Mesenchymal stem cell (in vitro differentiated cells and primary cell): ENCODE measurements around the gene RNASE13.

Source experiments
- DNase-seq: peaks from one replicate; pipeline ENCODE4 v3.0.0-alpha.2; 2013
- H2AFZ ChIP-seq: one replicate; pipeline ENCODE4 v1.6.1; 2013; ENCODE audit warnings: low read depth, mild to moderate bottlenecking, control low read depth, inconsistent platforms, low read length, moderate library complexity
- H2AK5ac ChIP-seq: 2 replicates; pipeline ENCODE4 v1.6.1; 2013; ENCODE audit warnings: low read length, moderate library complexity, mild to moderate bottlenecking, inconsistent platforms; ENCODE audit not compliant: severe bottlenecking
- H2BK120ac ChIP-seq: one replicate; pipeline ENCODE4 v1.6.1; 2013; ENCODE audit warnings: low read depth, mild to moderate bottlenecking, inconsistent platforms, low read length, moderate library complexity
- H2BK12ac ChIP-seq, 2 experiments: one replicate each; pipeline ENCODE4 v1.6.1; 2013; ENCODE audit warnings: inconsistent platforms in 2 of 2, low read length in 2 of 2, mild to moderate bottlenecking in 2 of 2, moderate library complexity in 2 of 2, control low read depth in 1 of 2
- H2BK15ac ChIP-seq: one replicate; pipeline ENCODE4 v1.6.1; 2013; ENCODE audit warnings: mild to moderate bottlenecking, low read depth, inconsistent platforms; ENCODE audit not compliant: poor library complexity, severe bottlenecking
- H2BK5ac ChIP-seq: 2 replicates; pipeline ENCODE4 v1.6.1; 2013; ENCODE audit warnings: low read depth, mild to moderate bottlenecking, low read length, control low read depth, inconsistent platforms; ENCODE audit not compliant: poor library complexity, severe bottlenecking
- H3K14ac ChIP-seq, 2 experiments: one replicate each; pipeline ENCODE4 v1.6.1; 2013; ENCODE audit warnings: inconsistent platforms in 2 of 2, low read length in 2 of 2, control low read depth in 1 of 2, mild to moderate bottlenecking in 1 of 2, moderate library complexity in 1 of 2
- H3K18ac ChIP-seq, 2 experiments: one replicate each; pipeline ENCODE4 v1.6.1; 2013; ENCODE audit warnings: inconsistent platforms in 2 of 2, low read length in 2 of 2, control low read depth in 1 of 2, low read depth in 1 of 2, mild to moderate bottlenecking in 1 of 2
- H3K23ac ChIP-seq, 2 experiments: one replicate each; pipeline ENCODE4 v1.6.1; 2013; ENCODE audit warnings: inconsistent platforms in 2 of 2, low read length in 2 of 2, mild to moderate bottlenecking in 2 of 2, moderate library complexity in 2 of 2, control low read depth in 1 of 2
- H3K27ac ChIP-seq: 2 replicates; pipeline ENCODE4 v1.5.1; 2013; ENCODE audit warnings: mild to moderate bottlenecking, moderate library complexity, low read length, control low read depth, inconsistent platforms; ENCODE audit not compliant: poor library complexity, severe bottlenecking
- H3K27me3 ChIP-seq, 2 experiments: 2 replicates each; pipeline versions ENCODE4 v1.6.1 to v1.7.0; 2013; ENCODE audit warnings: low read length in 2 of 2, mild to moderate bottlenecking in 2 of 2, moderate library complexity in 2 of 2, control low read depth in 1 of 2, inconsistent platforms in 1 of 2; ENCODE audit not compliant: control insufficient read depth in 1 of 2, insufficient read depth in 1 of 2
- H3K36me3 ChIP-seq, 2 experiments: 2 replicates each; pipeline versions ENCODE4 v1.6.1 to v1.7.0; 2013; ENCODE audit warnings: low read length in 2 of 2, control low read depth in 1 of 2, inconsistent platforms in 1 of 2, low read depth in 1 of 2, mild to moderate bottlenecking in 1 of 2; ENCODE audit not compliant: insufficient read depth in 2 of 2, control insufficient read depth in 1 of 2
- H3K4ac ChIP-seq, 2 experiments: one replicate each; pipeline ENCODE4 v1.6.1; 2013; ENCODE audit warnings: inconsistent platforms in 2 of 2, low read length in 2 of 2, mild to moderate bottlenecking in 2 of 2, moderate library complexity in 2 of 2, control low read depth in 1 of 2, low read depth in 1 of 2
- H3K4me1 ChIP-seq: 2 replicates; pipeline ENCODE4 v1.6.1; 2013; ENCODE audit warnings: low read depth, low read length, control low read depth; ENCODE audit not compliant: control insufficient read depth, insufficient read depth
- H3K4me2 ChIP-seq: 2 replicates; pipeline ENCODE4 v1.6.1; 2013; ENCODE audit warnings: low read length, mild to moderate bottlenecking, inconsistent platforms; ENCODE audit not compliant: poor library complexity, severe bottlenecking
- H3K4me3 ChIP-seq, 2 experiments: 2 replicates each; pipeline versions ENCODE4 v1.5.1 to v1.7.0; 2013; ENCODE audit warnings: low read length in 2 of 2, mild to moderate bottlenecking in 2 of 2, control low read depth in 1 of 2, low read depth in 1 of 2; ENCODE audit not compliant: insufficient read depth in 1 of 2
- H3K79me1 ChIP-seq: replicated peaks from 2 replicates; pipeline ENCODE4 v1.6.1; 2013; ENCODE audit warnings: mild to moderate bottlenecking, control low read depth, low read length, inconsistent platforms; ENCODE audit not compliant: poor library complexity, severe bottlenecking
- H3K9ac ChIP-seq: 2 replicates; pipeline ENCODE4 v1.7.0; 2013; ENCODE audit warnings: mild to moderate bottlenecking, low read length, moderate library complexity
- H3K9me3 ChIP-seq: 2 replicates; pipeline ENCODE4 v1.7.0; 2013; ENCODE audit warnings: mild to moderate bottlenecking, low read length; ENCODE audit not compliant: control insufficient read depth
- H4K8ac ChIP-seq: one replicate; pipeline ENCODE4 v1.6.1; 2013; ENCODE audit warnings: inconsistent platforms, mild to moderate bottlenecking, low read length, moderate library complexity
- H4K91ac ChIP-seq: one replicate; pipeline ENCODE4 v1.6.1; 2013; ENCODE audit warnings: mild to moderate bottlenecking, low read length, inconsistent platforms
- WGBS: methylation state at CpG from one replicate; pipeline ENCODE4 v1.1.7; 2013; ENCODE audit warnings: mixed read lengths; 5-methylcytosine and 5-hydroxymethylcytosine counted together

Gene RNASE13

DNA sequence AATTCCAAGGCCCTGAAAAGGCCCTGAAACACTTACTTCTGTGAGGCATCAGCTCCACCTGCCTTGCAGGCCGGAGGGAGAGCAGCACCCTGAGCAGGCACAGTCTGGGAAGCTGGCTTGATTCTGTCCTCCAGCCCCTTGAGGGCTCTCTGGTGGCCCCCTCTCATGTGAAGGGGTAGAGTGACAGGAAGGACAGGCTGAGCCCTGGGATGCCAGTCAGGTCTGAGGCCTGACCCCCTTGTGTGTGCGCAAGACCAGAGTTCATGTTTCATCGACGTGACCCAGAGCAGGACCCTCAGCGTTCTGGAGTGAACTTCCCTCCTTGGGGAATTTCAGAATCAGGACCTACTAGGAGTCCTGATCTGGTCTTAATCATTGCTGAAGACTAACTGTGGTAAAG is 24.3 kb upstream of the RNASE13 start:
- no peak overlapping the region for H2BK15ac ChIP-seq
- no peak overlapping the region for H2AK5ac ChIP-seq
- no peak overlapping the region for H2AFZ ChIP-seq
- H3K79me1 ChIP-seq = no peaks in the 10 kb centered on the region
- no peak overlapping the region for H3K27ac ChIP-seq
- no peak overlapping the region for H2BK120ac ChIP-seq
- no peaks in the 10 kb centered on the region for H3K27me3 ChIP-seq
- no peak overlapping the region for H2BK5ac ChIP-seq
- no peaks in the 10 kb centered on the region for H3K9me3 ChIP-seq
- no peak for DNase-seq
- peaks cover 19% of the 10 kb centered on the region for H3K4me1 ChIP-seq
- H3K36me3 ChIP-seq = no peaks in the 10 kb centered on the region
- H3K23ac ChIP-seq = no peak overlapping the region
- H4K91ac ChIP-seq = no peak overlapping the region
- no peak overlapping the region for H4K8ac ChIP-seq
- no peak overlapping the region for H3K14ac ChIP-seq
- 89% methylated on average over 5 of the region's 5 CpGs for WGBS
- H2BK12ac ChIP-seq = no peak overlapping the region
- no peak overlapping the region for H3K18ac ChIP-seq
- no peak overlapping the region for H3K4me2 ChIP-seq
- no peak overlapping the region for H3K4me3 ChIP-seq
- no peak overlapping the region for H3K4ac ChIP-seq
- no peak overlapping the region for H3K9ac ChIP-seq

GRCh38 chr14:21057803-21058675 is 23.4 kb upstream of the RNASE13 start, which contains the start of gene RNASE8:
RNASE8 (plus strand) TSS chr14:21057822; CDS start chr14:21057893, 71 bp downstream.
- Histone ChIP-seq H3K4me1 (peaks cover 19% of the 10 kb centered on the region), H2BK120ac (no peak within 1 kb of the TSS), H2BK12ac (no peak within 1 kb of the TSS), H3K27me3 (no peaks in the 10 kb centered on the region), H4K8ac (no peak within 1 kb of the TSS), H3K18ac (no peak within 1 kb of the TSS), H3K4ac (no peak within 1 kb of the TSS), H3K23ac (no peak within 1 kb of the TSS), H2AFZ (no peak within 1 kb of the TSS), H3K9me3 (no peaks in the 10 kb centered on the region), H3K9ac (no peak within 1 kb of the TSS), H3K27ac (no peak within 1 kb of the TSS), H3K36me3 (no peaks in the 10 kb centered on the region), H4K91ac (no peak within 1 kb of the TSS), H2BK5ac (no peak within 1 kb of the TSS), H3K14ac (no peak within 1 kb of the TSS), H2BK15ac (peak within 1 kb of the TSS; percentile 36), H3K79me1 (no peaks in the 10 kb centered on the region), H2AK5ac (peak within 1 kb of the TSS; percentile 30), H3K4me2 (no peak within 1 kb of the TSS), H3K4me3 (no peak within 1 kb of the TSS)
- WGBS = 84% methylated on average over 8 of the region's 8 CpGs
- DNase-seq = no peak

- Histone ChIP-seq H3K4me1 (peaks cover 15% of the 10 kb centered on the region), H3K18ac (no peak overlapping the region), H2BK15ac (no peak overlapping the region), H3K4ac (no peak overlapping the region), H3K9ac (no peak overlapping the region), H4K91ac (no peak overlapping the region), H3K27ac (no peak overlapping the region), H3K4me2 (no peak overlapping the region), H3K9me3 (no peaks in the 10 kb centered on the region), H2BK5ac (no peak overlapping the region), H3K4me3 (no peak overlapping the region), H2BK12ac (no peak overlapping the region), H2AFZ (no peak overlapping the region), H3K14ac (no peak overlapping the region), H3K79me1 (no peaks in the 10 kb centered on the region), H3K27me3 (no peaks in the 10 kb centered on the region), H4K8ac (no peak overlapping the region), H3K36me3 (no peaks in the 10 kb centered on the region), H2AK5ac (no peak overlapping the region), H3K23ac (no peak overlapping the region), H2BK120ac (no peak overlapping the region)
- DNase-seq = no peak
- 97% methylated on average over 9 of the region's 10 CpGs for WGBS
These were observed 22.0 kb upstream of the RNASE13 start for GRCh38 chr14:21056520-21057163.

- H2BK15ac ChIP-seq = no peak overlapping the region
These were observed 21.0 kb upstream of the RNASE13 start for GRCh38 chr14:21055432-21056117.

More at GRCh38 chr14:21055432-21056117, 21.0 kb upstream of the RNASE13 start:
- H3K9me3 ChIP-seq = no peaks in the 10 kb centered on the region
- H3K18ac ChIP-seq = no peak overlapping the region
- no peak overlapping the region for H2BK12ac ChIP-seq
- H3K4ac ChIP-seq = no peak overlapping the region
- H3K4me2 ChIP-seq = no peak overlapping the region
- no peaks in the 10 kb centered on the region for H3K27me3 ChIP-seq
- H3K9ac ChIP-seq = no peak overlapping the region
- H3K79me1 ChIP-seq = no peaks in the 10 kb centered on the region
- H3K23ac ChIP-seq = no peak overlapping the region
- H3K27ac ChIP-seq = no peak overlapping the region
- H3K4me1 ChIP-seq = peaks cover 15% of the 10 kb centered on the region
- no peak overlapping the region for H4K91ac ChIP-seq
- H2AFZ ChIP-seq = no peak overlapping the region
- no peaks in the 10 kb centered on the region for H3K36me3 ChIP-seq
- DNase-seq = no peak
- no peak overlapping the region for H4K8ac ChIP-seq
- H3K14ac ChIP-seq = no peak overlapping the region
- no peak overlapping the region for H2BK120ac ChIP-seq
- H3K4me3 ChIP-seq = no peak overlapping the region
- 71% methylated on average over 5 of the region's 5 CpGs for WGBS
- H2AK5ac ChIP-seq = no peak overlapping the region
- H2BK5ac ChIP-seq = no peak overlapping the region
